Osteoblast (primary cell): ENCODE results near the gene HSD3B2. TPM values are rescaled to one million over a fixed set of nuclear protein-coding genes. Genes with fewer than 3 reads are reported as not detected.

Source experiments
- DNase-seq: peaks from one replicate; pipeline ENCODE4 v3.0.0; 2011; ENCODE audit warnings: low spot score, mixed read lengths; ENCODE audit not compliant: insufficient read length; ENCODE audit errors: missing footprints
- H2AFZ ChIP-seq: 2 replicates; pipeline ENCODE4 v1.6.0; 2011; ENCODE audit warnings: mild to moderate bottlenecking, low read length
- H3K27ac ChIP-seq: 2 replicates; pipeline ENCODE4 v1.5.1; 2011; ENCODE audit warnings: mild to moderate bottlenecking, low read depth, low read length, moderate library complexity
- H3K27me3 ChIP-seq: 2 replicates; pipeline ENCODE4 v1.6.0; 2012; ENCODE audit warnings: mild to moderate bottlenecking, control low read depth, inconsistent platforms, low read length, moderate library complexity; ENCODE audit not compliant: insufficient read depth
- H3K36me3 ChIP-seq: 2 replicates; pipeline ENCODE4 v1.5.1; 2011; ENCODE audit warnings: mild to moderate bottlenecking, low read length, control low read depth, moderate library complexity; ENCODE audit not compliant: insufficient read depth
- H3K4me1 ChIP-seq: 2 replicates; pipeline ENCODE4 v1.5.1; 2011; ENCODE audit warnings: mild to moderate bottlenecking, low read length, control low read depth, moderate library complexity; ENCODE audit not compliant: insufficient read depth
- H3K4me2 ChIP-seq: 2 replicates; pipeline ENCODE4 v1.6.0; 2011; ENCODE audit warnings: mild to moderate bottlenecking, low read length; ENCODE audit not compliant: insufficient read depth
- H3K4me3 ChIP-seq: fragments of 200-600 bp; sonication (generic); 3 replicates; pipeline ENCODE4 v1.5.1; 2012; ENCODE audit warnings: mild to moderate bottlenecking, low read length, inconsistent platforms; ENCODE audit not compliant: insufficient read depth
- H3K79me2 ChIP-seq: 2 replicates; pipeline ENCODE4 v1.6.0; 2012; ENCODE audit warnings: mild to moderate bottlenecking, low read length, control low read depth, inconsistent platforms; ENCODE audit not compliant: insufficient read depth
- H3K9me3 ChIP-seq: 2 replicates; pipeline ENCODE4 v1.5.1; 2011; ENCODE audit warnings: low read depth, low read length, control low read depth
- H4K20me1 ChIP-seq: 2 replicates; pipeline ENCODE4 v1.6.0; 2012; ENCODE audit warnings: mild to moderate bottlenecking, low read length, control low read depth; ENCODE audit not compliant: insufficient read depth
- CTCF ChIP-seq: IDR thresholded peaks from 2 replicates; pipeline ENCODE4 v1.5.1; 2011; ENCODE audit warnings: mild to moderate bottlenecking, low read depth, low read length, moderate library complexity; ENCODE audit errors: extremely low read depth
- total RNA-seq: library from RNA; depleted of rRNA; stranded (reverse); fragments of >200 nt; gene quantifications from 2 replicates; pipeline ENCODE4 v1.2.3, GENCODE V29; 2012

HSD3B2 gene
- not detected in 2 replicates for total RNA-seq

GRCh38 chr1:119414950-119415349 lies at the start of gene HSD3B2:
TSS of gene HSD3B2 (plus strand) at chr1:119415150. CDS start at chr1:119415420, 270 bp downstream.
- Histone ChIP-seq H3K36me3 (no peaks in the 10 kb centered on the region), H3K4me3 (no peak within 1 kb of the TSS), H2AFZ (no peak within 1 kb of the TSS), H3K4me2 (no peak within 1 kb of the TSS), H3K27me3 (peaks cover 14% of the 10 kb centered on the region), H3K4me1 (no peaks in the 10 kb centered on the region), H4K20me1 (no peaks in the 10 kb centered on the region), H3K27ac (no peak within 1 kb of the TSS), H3K79me2 (no peaks in the 10 kb centered on the region), H3K9me3 (no peaks in the 10 kb centered on the region)
- DNase-seq, result no peak
- no peak for TF ChIP-seq CTCF

GRCh38 chr1:119366424-119366823 lies 48.5 kb upstream of the HSD3B2 start:
- Histone ChIP-seq H3K27ac (no peak overlapping the region), H4K20me1 (no peaks in the 10 kb centered on the region), H3K36me3 (no peaks in the 10 kb centered on the region), H3K27me3 (peaks cover 32% of the 10 kb centered on the region), H3K9me3 (no peaks in the 10 kb centered on the region), H3K4me3 (no peak overlapping the region), H3K4me1 (no peaks in the 10 kb centered on the region), H3K79me2 (no peaks in the 10 kb centered on the region), H2AFZ (no peak overlapping the region), H3K4me2 (no peak overlapping the region)
- TF ChIP-seq CTCF, result no peak
- no peak for DNase-seq

- Histone ChIP-seq H3K27ac (no peak overlapping the region), H3K36me3 (no peaks in the 10 kb centered on the region), H3K79me2 (no peaks in the 10 kb centered on the region), H3K9me3 (no peaks in the 10 kb centered on the region), H3K4me3 (no peak overlapping the region), H2AFZ (no peak overlapping the region), H3K4me2 (no peak overlapping the region), H3K4me1 (no peaks in the 10 kb centered on the region), H3K27me3 (peaks cover 30% of the 10 kb centered on the region), H4K20me1 (no peaks in the 10 kb centered on the region)
- peak; percentile 99 for TF ChIP-seq CTCF
- peak; percentile 72 for DNase-seq
These were observed 47.4 kb upstream of the HSD3B2 start for GRCh38 chr1:119367432-119368124.

- no peak within 1 kb of the TSS for H3K4me2 ChIP-seq
- no peak for TF ChIP-seq CTCF
- no peaks in the 10 kb centered on the region for H3K9me3 ChIP-seq
- no peaks in the 10 kb centered on the region for H3K79me2 ChIP-seq
- DNase-seq, result no peak
- no peak within 1 kb of the TSS for H3K4me3 ChIP-seq
- no peak within 1 kb of the TSS for H3K27ac ChIP-seq
- H2AFZ ChIP-seq, result no peak within 1 kb of the TSS
- H3K27me3 ChIP-seq, result peaks cover 35% of the 10 kb centered on the region
- H3K36me3 ChIP-seq, result no peaks in the 10 kb centered on the region
- no peaks in the 10 kb centered on the region for H4K20me1 ChIP-seq
- peaks cover 4% of the 10 kb centered on the region for H3K4me1 ChIP-seq
These were observed 46.4 kb upstream of the HSD3B2 start, which contains the start of gene HAO2 for GRCh38 chr1:119368554-119368953. TSS of gene HAO2 (plus strand) at chr1:119368785. CDS start at chr1:119381086, 12,301 bp downstream.
